ENCODE results near the gene LRP1B.

GRCh38 chr2:140841141-140841540 is 1289.7 kb downstream of the LRP1B start:
- TF ChIP-seq, protein P1, sequence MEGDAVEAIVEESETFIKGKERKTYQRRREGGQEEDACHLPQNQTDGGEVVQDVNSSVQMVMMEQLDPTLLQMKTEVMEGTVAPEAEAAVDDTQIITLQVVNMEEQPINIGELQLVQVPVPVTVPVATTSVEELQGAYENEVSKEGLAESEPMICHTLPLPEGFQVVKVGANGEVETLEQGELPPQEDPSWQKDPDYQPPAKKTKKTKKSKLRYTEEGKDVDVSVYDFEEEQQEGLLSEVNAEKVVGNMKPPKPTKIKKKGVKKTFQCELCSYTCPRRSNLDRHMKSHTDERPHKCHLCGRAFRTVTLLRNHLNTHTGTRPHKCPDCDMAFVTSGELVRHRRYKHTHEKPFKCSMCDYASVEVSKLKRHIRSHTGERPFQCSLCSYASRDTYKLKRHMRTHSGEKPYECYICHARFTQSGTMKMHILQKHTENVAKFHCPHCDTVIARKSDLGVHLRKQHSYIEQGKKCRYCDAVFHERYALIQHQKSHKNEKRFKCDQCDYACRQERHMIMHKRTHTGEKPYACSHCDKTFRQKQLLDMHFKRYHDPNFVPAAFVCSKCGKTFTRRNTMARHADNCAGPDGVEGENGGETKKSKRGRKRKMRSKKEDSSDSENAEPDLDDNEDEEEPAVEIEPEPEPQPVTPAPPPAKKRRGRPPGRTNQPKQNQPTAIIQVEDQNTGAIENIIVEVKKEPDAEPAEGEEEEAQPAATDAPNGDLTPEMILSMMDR (IDR thresholded peaks at IDR 0.05): no peak
- no peak for TF ChIP-seq EZH2 (IDR thresholded peaks at IDR 0.05; ENCODE audit: borderline replicate concordance, insufficient read depth, low read depth, low read length, poor library complexity, severe bottlenecking)
